HepG2 (cell line): ENCODE measurements around the gene PCBP4. TPM values are rescaled to one million over a fixed set of nuclear protein-coding genes. Genes with fewer than 3 reads are reported as not detected.
A peak's percentile ranks its signal among the peaks of the same experiment; 100 is the strongest.

Experiments
- ATF2 ChIP-seq: sonication (generic); formaldehyde crosslinking; IDR thresholded peaks from 2 replicates; pipeline ENCODE4 v1.4.0; 2020; ENCODE audit warnings: missing genetic modification reagents
- ATF6 ChIP-seq: sonication (generic); formaldehyde crosslinking; conservative IDR thresholded peaks from 2 replicates; pipeline ENCODE4 v1.4.0; 2020; ENCODE audit warnings: missing genetic modification reagents
- CSRNP1 ChIP-seq: sonication (generic); formaldehyde crosslinking; IDR thresholded peaks from 2 replicates; pipeline ENCODE4 v1.8.1; 2023; ENCODE audit warnings: mild to moderate bottlenecking, missing genetic modification reagents
- GTF3A ChIP-seq: sonication (generic); formaldehyde crosslinking; conservative IDR thresholded peaks from 2 replicates; pipeline ENCODE4 v1.4.0; 2020; ENCODE audit warnings: mild to moderate bottlenecking, missing genetic modification reagents
- MEIS2 ChIP-seq: sonication (generic); formaldehyde crosslinking; IDR thresholded peaks from 2 replicates; pipeline ENCODE4 v1.9.0; 2021; ENCODE audit warnings: mild to moderate bottlenecking, missing genetic modification reagents
- RAD51 ChIP-seq: fragments of 450-650 bp; IDR thresholded peaks from 2 replicates; pipeline ENCODE4 v1.6.1; 2016; ENCODE audit warnings: borderline replicate concordance
- SMYD3 ChIP-seq: sonication (generic); formaldehyde crosslinking; IDR thresholded peaks from 2 replicates; pipeline ENCODE4 v1.8.1; 2023; ENCODE audit warnings: mild to moderate bottlenecking, missing genetic modification reagents
- TEAD2 ChIP-seq: sonication (generic); formaldehyde crosslinking; IDR thresholded peaks from 2 replicates; pipeline ENCODE4 v1.9.0; 2021; ENCODE audit warnings: missing genetic modification reagents
- ZBTB34 ChIP-seq: sonication (generic); formaldehyde crosslinking; IDR thresholded peaks from 2 replicates; pipeline ENCODE4 v1.8.0; 2022; ENCODE audit warnings: mild to moderate bottlenecking, missing genetic modification reagents
- ZHX1 ChIP-seq: sonication (generic); formaldehyde crosslinking; IDR thresholded peaks from 2 replicates; pipeline ENCODE4 v1.8.1; 2022; ENCODE audit warnings: low read depth, mild to moderate bottlenecking, missing genetic modification reagents
- ZNF446 ChIP-seq: sonication (generic); formaldehyde crosslinking; IDR thresholded peaks from 2 replicates; pipeline ENCODE4 v1.5.0; 2020; ENCODE audit warnings: mild to moderate bottlenecking, missing genetic modification reagents
- ZNF556 ChIP-seq: sonication (generic); formaldehyde crosslinking; IDR thresholded peaks from 2 replicates; pipeline ENCODE4 v1.4.0; 2020; ENCODE audit warnings: mild to moderate bottlenecking, missing genetic modification reagents, borderline replicate concordance
- ZNF691 ChIP-seq: sonication (generic); formaldehyde crosslinking; IDR thresholded peaks from 2 replicates; pipeline ENCODE4 v1.4.0; 2020; ENCODE audit warnings: missing genetic modification reagents, low read depth, mild to moderate bottlenecking, borderline replicate concordance
- ZNF713 ChIP-seq: sonication (generic); formaldehyde crosslinking; IDR thresholded peaks from 2 replicates; pipeline ENCODE4 v1.4.0; 2020; ENCODE audit warnings: mild to moderate bottlenecking, missing genetic modification reagents
- ZNF777 ChIP-seq: sonication (generic); formaldehyde crosslinking; IDR thresholded peaks from 2 replicates; pipeline ENCODE4 v1.4.0; 2020; ENCODE audit warnings: missing genetic modification reagents
- ZSCAN30 ChIP-seq: sonication (generic); formaldehyde crosslinking; IDR thresholded peaks from 2 replicates; pipeline ENCODE4 v1.5.0; 2020; ENCODE audit warnings: mild to moderate bottlenecking, missing genetic modification reagents
- polyA plus RNA-seq, 8 experiments: library from polyadenylated mRNA; depleted of rRNA in 3 of 8; stranded (reverse) in 7 of 8; unstranded in 1 of 8; fragments of >200 nt; fragmentation: Illumina TruSeq in 4 of 8; extraction: Trizol in 4 of 8; gene quantifications; 2 replicates each; pipeline versions ENCODE4 v1.2.1 to v1.2.3, GENCODE V29; 2011 to 2016; ENCODE audit warnings: low read depth in 4 of 8, missing spikeins in 1 of 8, mixed read lengths in 1 of 8; ENCODE audit not compliant: insufficient read depth in 1 of 8
- total RNA-seq, 5 experiments: library from RNA; depleted of rRNA; stranded (reverse); fragments of >200 nt; fragmentation: Illumina TruSeq; extraction: Trizol; gene quantifications; 2 replicates each; pipeline ENCODE4 v1.2.3, GENCODE V29; 2016; ENCODE audit warnings: low read depth in 1 of 5

Gene PCBP4
- total and polyA plus RNA-seq, 2 of the 13 experiments (the other 11 are each of a cell fraction or from before 2014, with no cell fraction given) = 36.8 to 51.3 TPM

- TF ChIP-seq ZBTB34 (peak; percentile 11; the same call in 1 of the 2 replicates), ATF6 (CRISPR knock-in tag) (0 out of 2 replicates have a peak, but pooled peaks have one; percentile 72), ZNF691 (peak; percentile 83; the same call in 1 of the 2 replicates), ZNF446 (no peak), RAD51 (no peak), CSRNP1 (CRISPR knock-in tag) (peak; percentile 91; the same call in 1 of the 2 replicates), TEAD2 (no peak), ZNF777 (CRISPR knock-in tag) (peak; percentile 65; the same call in 1 of the 2 replicates), ZHX1 (CRISPR knock-in tag) (peak; percentile 53; the same call in 1 of the 2 replicates), ATF2 (peak; percentile 16; the same call in 1 of the 2 replicates), SMYD3 (CRISPR knock-in tag) (peak; percentile 35; the same call in 1 of the 2 replicates), ZSCAN30 (CRISPR knock-in tag) (no peak), ZNF556 (CRISPR knock-in tag) (peak; percentile 70; the same call in 1 of the 2 replicates), GTF3A (peak; percentile 96), MEIS2 (CRISPR knock-in tag) (0 out of 2 replicates have a peak, but pooled peaks have one; percentile 50), ZNF713 (CRISPR knock-in tag) (peak; percentile 86; the same call in 1 of the 2 replicates)
These were observed 15.8 kb upstream of the PCBP4 start, which contains the start of gene ACY1 (continued) for GRCh38 chr3:51982838-51983577.
